K562 (cell line): ENCODE data around the gene ZNF689. TPM values are rescaled to one million over a fixed set of nuclear protein-coding genes. Genes with fewer than 3 reads are reported as not detected.

Experiments
- CHD4 ChIP-seq: fragments of 200-600 bp; sonication (generic); IDR thresholded peaks from 3 replicates; pipeline ENCODE4 v1.6.1; 2012; ENCODE audit warnings: low read depth, mild to moderate bottlenecking, mixed read lengths, low read length, inconsistent platforms; ENCODE audit not compliant: insufficient read depth, insufficient replicate concordance, poor library complexity, severe bottlenecking
- CREM ChIP-seq: IDR thresholded peaks from 2 replicates; pipeline ENCODE4 v1.6.1; 2014; ENCODE audit warnings: antibody characterized with exemption, low read depth
- FIP1L1 ChIP-seq: fragments of 200-400 bp; formaldehyde crosslinking; IDR thresholded peaks from 2 replicates; pipeline ENCODE4 v1.6.1; 2018; ENCODE audit warnings: mild to moderate bottlenecking, low read depth, low read length; ENCODE audit not compliant: poor library complexity, severe bottlenecking
- HMG20B ChIP-seq: fragments of 250-450 bp; sonication (Bioruptor Pico); IDR thresholded peaks from 2 replicates; pipeline ENCODE4 v1.5.0; 2021; ENCODE audit warnings: mild to moderate bottlenecking
- MEF2D ChIP-seq: conservative IDR thresholded peaks from 2 replicates; pipeline ENCODE4 v1.6.1; 2016; ENCODE audit warnings: low read depth, missing genetic modification characterization, missing compliant biosample characterization
- POLR2G ChIP-seq: fragments of 200-400 bp; formaldehyde crosslinking; IDR thresholded peaks from 2 replicates; pipeline ENCODE4 v1.6.1; 2017; ENCODE audit warnings: low read depth, mild to moderate bottlenecking, antibody characterized with exemption, low read length, moderate library complexity
- PTRF ChIP-seq: fragments of 450-650 bp; IDR thresholded peaks from 2 replicates; pipeline ENCODE4 v1.6.1; 2016; ENCODE audit warnings: mild to moderate bottlenecking, missing genetic modification characterization, missing compliant biosample characterization
- SMAD4 ChIP-seq: fragments of 250-450 bp; sonication (Bioruptor Pico); conservative IDR thresholded peaks from 2 replicates; pipeline ENCODE4 v1.8.0; 2021; ENCODE audit warnings: inconsistent platforms, mild to moderate bottlenecking, moderate library complexity
- SMARCA5 ChIP-seq: fragments of 450-650 bp; IDR thresholded peaks from 2 replicates; pipeline ENCODE4 v1.6.1; 2016
- SOX6 ChIP-seq: fragments of 450-650 bp; IDR thresholded peaks from 2 replicates; pipeline ENCODE4 v1.6.1; 2014; ENCODE audit warnings: mild to moderate bottlenecking
- ZBTB17 ChIP-seq: fragments of 450-650 bp; formaldehyde crosslinking; IDR thresholded peaks from 2 replicates; pipeline ENCODE4 v1.4.0; 2020; ENCODE audit warnings: mild to moderate bottlenecking
- ZC3H11A ChIP-seq: IDR thresholded peaks from 2 replicates; pipeline ENCODE4 v1.6.1; 2012; ENCODE audit warnings: low read depth, low read length, improper control_type of control experiment
- polyA plus RNA-seq, 8 experiments: library from polyadenylated mRNA; depleted of rRNA in 4 of 8; stranded (reverse) in 5 of 8; unstranded in 3 of 8; fragments of >200 nt; fragmentation: Nextera tagmentation in 2 of 8; fragmentation: Illumina TruSeq in 1 of 8; extraction: Ambion mirVana in 2 of 8; extraction: Trizol in 1 of 8; gene quantifications; 2 replicates each; pipeline versions ENCODE4 v1.2.1 to v1.2.3, GENCODE V29; 2011 to 2014; ENCODE audit warnings: inconsistent platforms in 1 of 8, missing spikeins in 1 of 8
- total RNA-seq, 7 experiments: library from RNA; depleted of rRNA in 6 of 7; stranded (reverse); fragments of >200 nt in 6 of 7; fragmentation: Illumina TruSeq in 2 of 7; extraction: Trizol in 2 of 7; gene quantifications; 2 replicates each; pipeline versions ENCODE4 v1.2.1 to v1.2.3, GENCODE V29; 2011 to 2021; ENCODE audit warnings: low replicate concordance in 1 of 7
- TF ChIP-seq, protein P1 (sequence below): fragments of 250-450 bp; sonication (Bioruptor Pico); IDR thresholded peaks from 2 replicates; pipeline ENCODE4 v1.4.0; 2020; ENCODE audit warnings: mild to moderate bottlenecking
- TF ChIP-seq, protein P2 (sequence below): fragments of 250-450 bp; sonication (Bioruptor Pico); IDR thresholded peaks from 2 replicates; pipeline ENCODE4 v1.4.0; 2020; ENCODE audit warnings: mild to moderate bottlenecking, moderate library complexity
- TF ChIP-seq, protein P3 (sequence below), 2 experiments: fragments of 450-650 bp; formaldehyde crosslinking in 1 of 2; IDR thresholded peaks; 2 replicates each; pipeline versions ENCODE4 v1.4.0 to v1.6.1; 2014 to 2020; ENCODE audit warnings: mild to moderate bottlenecking in 2 of 2, borderline replicate concordance in 1 of 2, low read depth in 1 of 2

Gene ZNF689
- total and polyA plus RNA-seq, 9 of the 15 experiments (the other 6 are each of a cell fraction or from before 2014, with no cell fraction given): 5.4 to 15.4 (median 10.8) TPM

- TF ChIP-seq ZC3H11A: no peak
- TF ChIP-seq, protein P1, sequence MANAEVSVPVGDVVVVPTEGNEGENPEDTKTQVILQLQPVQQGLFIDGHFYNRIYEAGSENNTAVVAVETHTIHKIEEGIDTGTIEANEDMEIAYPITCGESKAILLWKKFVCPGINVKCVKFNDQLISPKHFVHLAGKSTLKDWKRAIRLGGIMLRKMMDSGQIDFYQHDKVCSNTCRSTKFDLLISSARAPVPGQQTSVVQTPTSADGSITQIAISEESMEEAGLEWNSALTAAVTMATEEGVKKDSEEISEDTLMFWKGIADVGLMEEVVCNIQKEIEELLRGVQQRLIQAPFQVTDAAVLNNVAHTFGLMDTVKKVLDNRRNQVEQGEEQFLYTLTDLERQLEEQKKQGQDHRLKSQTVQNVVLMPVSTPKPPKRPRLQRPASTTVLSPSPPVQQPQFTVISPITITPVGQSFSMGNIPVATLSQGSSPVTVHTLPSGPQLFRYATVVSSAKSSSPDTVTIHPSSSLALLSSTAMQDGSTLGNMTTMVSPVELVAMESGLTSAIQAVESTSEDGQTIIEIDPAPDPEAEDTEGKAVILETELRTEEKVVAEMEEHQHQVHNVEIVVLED: no peak
- TF ChIP-seq SMARCA5: no peak
- no peak for TF ChIP-seq CHD4
- TF ChIP-seq, protein P2, sequence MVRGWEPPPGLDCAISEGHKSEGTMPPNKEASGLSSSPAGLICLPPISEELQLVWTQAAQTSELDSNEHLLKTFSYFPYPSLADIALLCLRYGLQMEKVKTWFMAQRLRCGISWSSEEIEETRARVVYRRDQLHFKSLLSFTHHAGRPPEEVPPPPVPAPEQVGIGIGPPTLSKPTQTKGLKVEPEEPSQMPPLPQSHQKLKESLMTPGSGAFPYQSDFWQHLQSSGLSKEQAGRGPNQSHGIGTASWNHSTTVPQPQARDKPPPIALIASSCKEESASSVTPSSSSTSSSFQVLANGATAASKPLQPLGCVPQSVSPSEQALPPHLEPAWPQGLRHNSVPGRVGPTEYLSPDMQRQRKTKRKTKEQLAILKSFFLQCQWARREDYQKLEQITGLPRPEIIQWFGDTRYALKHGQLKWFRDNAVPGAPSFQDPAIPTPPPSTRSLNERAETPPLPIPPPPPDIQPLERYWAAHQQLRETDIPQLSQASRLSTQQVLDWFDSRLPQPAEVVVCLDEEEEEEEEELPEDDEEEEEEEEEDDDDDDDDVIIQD (CRISPR knock-in tag): no peak
- TF ChIP-seq MEF2D: no peak
- peak; percentile 80 for TF ChIP-seq POLR2G
- TF ChIP-seq ZBTB17 (CRISPR knock-in tag): peak; percentile 28; the same call in 1 of the 2 replicates
- TF ChIP-seq HMG20B (CRISPR knock-in tag): no peak
- TF ChIP-seq, protein P3, sequence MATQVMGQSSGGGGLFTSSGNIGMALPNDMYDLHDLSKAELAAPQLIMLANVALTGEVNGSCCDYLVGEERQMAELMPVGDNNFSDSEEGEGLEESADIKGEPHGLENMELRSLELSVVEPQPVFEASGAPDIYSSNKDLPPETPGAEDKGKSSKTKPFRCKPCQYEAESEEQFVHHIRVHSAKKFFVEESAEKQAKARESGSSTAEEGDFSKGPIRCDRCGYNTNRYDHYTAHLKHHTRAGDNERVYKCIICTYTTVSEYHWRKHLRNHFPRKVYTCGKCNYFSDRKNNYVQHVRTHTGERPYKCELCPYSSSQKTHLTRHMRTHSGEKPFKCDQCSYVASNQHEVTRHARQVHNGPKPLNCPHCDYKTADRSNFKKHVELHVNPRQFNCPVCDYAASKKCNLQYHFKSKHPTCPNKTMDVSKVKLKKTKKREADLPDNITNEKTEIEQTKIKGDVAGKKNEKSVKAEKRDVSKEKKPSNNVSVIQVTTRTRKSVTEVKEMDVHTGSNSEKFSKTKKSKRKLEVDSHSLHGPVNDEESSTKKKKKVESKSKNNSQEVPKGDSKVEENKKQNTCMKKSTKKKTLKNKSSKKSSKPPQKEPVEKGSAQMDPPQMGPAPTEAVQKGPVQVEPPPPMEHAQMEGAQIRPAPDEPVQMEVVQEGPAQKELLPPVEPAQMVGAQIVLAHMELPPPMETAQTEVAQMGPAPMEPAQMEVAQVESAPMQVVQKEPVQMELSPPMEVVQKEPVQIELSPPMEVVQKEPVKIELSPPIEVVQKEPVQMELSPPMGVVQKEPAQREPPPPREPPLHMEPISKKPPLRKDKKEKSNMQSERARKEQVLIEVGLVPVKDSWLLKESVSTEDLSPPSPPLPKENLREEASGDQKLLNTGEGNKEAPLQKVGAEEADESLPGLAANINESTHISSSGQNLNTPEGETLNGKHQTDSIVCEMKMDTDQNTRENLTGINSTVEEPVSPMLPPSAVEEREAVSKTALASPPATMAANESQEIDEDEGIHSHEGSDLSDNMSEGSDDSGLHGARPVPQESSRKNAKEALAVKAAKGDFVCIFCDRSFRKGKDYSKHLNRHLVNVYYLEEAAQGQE (IDR thresholded peaks at IDR 0.05; ENCODE audit: borderline replicate concordance): peak; percentile 33; the same call in 1 of the 2 replicates
- TF ChIP-seq, protein P3 (CRISPR knock-in tag; IDR thresholded peaks at IDR 0.05; ENCODE audit: low read depth): no peak
- TF ChIP-seq SOX6: no peak
- TF ChIP-seq FIP1L1: peak; percentile 5
- TF ChIP-seq CREM: no peak; the same call in 1 of the 2 replicates
- peak; percentile 51; the same call in 1 of the 2 replicates for TF ChIP-seq SMAD4 (CRISPR knock-in tag)
- no peak for TF ChIP-seq PTRF (tag)
These were observed 41.2 kb upstream of the ZNF689 start (continued) for GRCh38 chr16:30651124-30652004.
